Skeletal muscle tissue (tissue), 4 donors: ENCODE data around the gene OSBPL8. TPM values are rescaled to one million over a fixed set of nuclear protein-coding genes. Genes with fewer than 3 reads are reported as not detected.

Experiments used
- H3K27ac ChIP-seq: one replicate; pipeline ENCODE4 v1.7.0; 2013; ENCODE audit warnings: mild to moderate bottlenecking, low read depth, low read length, inconsistent platforms
- H3K27me3 ChIP-seq, 3 donors: one replicate each; pipeline ENCODE4 v1.7.0; 2013; ENCODE audit warnings: low read length in 3 of 3; ENCODE audit not compliant: control insufficient read depth in 3 of 3, insufficient read depth in 3 of 3
- H3K36me3 ChIP-seq, 3 donors: one replicate each; pipeline ENCODE4 v1.7.0; 2013; ENCODE audit warnings: low read length in 3 of 3; ENCODE audit not compliant: control insufficient read depth in 3 of 3, insufficient read depth in 3 of 3
- H3K4me1 ChIP-seq, 3 donors: one replicate each; pipeline ENCODE4 v1.7.0; 2013; ENCODE audit warnings: low read length in 3 of 3, mild to moderate bottlenecking in 3 of 3; ENCODE audit not compliant: control insufficient read depth in 3 of 3, insufficient read depth in 3 of 3
- H3K4me3 ChIP-seq, 3 donors: one replicate each; pipeline ENCODE4 v1.7.0; 2013; ENCODE audit warnings: low read length in 3 of 3
- H3K9ac ChIP-seq, 3 donors: one replicate each; pipeline ENCODE4 v1.7.0; 2013; ENCODE audit warnings: low read length in 3 of 3, mild to moderate bottlenecking in 3 of 3, moderate library complexity in 2 of 3, low read depth in 1 of 3
- H3K9me3 ChIP-seq, 3 donors: one replicate each; pipeline ENCODE4 v1.7.0; 2013; ENCODE audit warnings: low read length in 3 of 3; ENCODE audit not compliant: control insufficient read depth in 3 of 3
- total RNA-seq: library from RNA; depleted of rRNA; stranded (reverse); fragments of >200 nt; gene quantifications from one replicate; pipeline ENCODE4 v1.2.3, GENCODE V29; 2014
- donor health status: Osteomylitis.

The OSBPL8 gene
- total RNA-seq, 1 donor from 2014 or later: 22.4 TPM

DNA sequence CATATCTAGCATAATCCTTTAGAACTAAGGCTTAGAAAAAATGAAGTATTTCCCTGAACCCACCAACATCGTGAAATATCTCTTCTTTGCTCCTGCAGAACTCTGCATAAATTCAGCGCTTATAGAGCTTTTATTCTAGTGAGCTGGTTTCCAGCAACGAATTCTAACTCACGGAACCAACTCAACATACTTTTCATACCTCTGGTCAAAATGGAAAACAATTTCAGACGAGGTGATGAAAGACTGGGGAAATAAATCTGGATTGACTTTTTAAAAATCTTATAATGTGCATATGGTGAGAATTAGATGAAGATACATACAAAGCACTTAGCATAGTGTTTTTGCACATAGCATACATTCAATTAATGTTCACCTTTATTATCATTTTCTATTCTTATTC, 148.8 kb downstream of the OSBPL8 start:
- Histone ChIP-seq H3K27me3 (no peaks in the 10 kb centered on the region), H3K9me3 (no peaks in the 10 kb centered on the region), H3K27ac (no peak overlapping the region), H3K9ac (no peak overlapping the region), H3K4me3 (no peak overlapping the region), H3K4me1 (no peaks in the 10 kb centered on the region), H3K36me3 (peaks cover 0 to 2% (median 0%) of the 10 kb centered on the region in 3 donors)

DNA sequence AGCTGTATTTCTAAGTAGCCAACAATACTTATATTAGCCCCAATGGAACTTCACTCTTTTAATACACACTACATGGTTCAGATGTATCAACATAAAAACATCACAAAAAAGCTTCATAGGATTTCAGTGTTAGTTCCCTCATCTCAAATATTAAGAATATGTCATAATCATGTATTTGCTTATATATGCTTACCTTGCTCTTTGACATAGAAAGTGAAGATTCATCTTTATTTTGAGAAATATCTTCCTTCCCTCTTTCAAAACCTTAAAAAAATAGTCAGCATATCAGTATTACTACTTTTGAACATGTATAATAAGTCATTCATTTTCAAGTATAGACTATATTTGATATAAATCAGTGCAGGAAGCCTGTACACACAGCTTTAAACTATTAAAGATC, 149.2 kb downstream of the OSBPL8 start:
- no peak overlapping the region for H3K4me3 ChIP-seq
- no peaks in the 10 kb centered on the region for H3K9me3 ChIP-seq
- no peak overlapping the region for H3K9ac ChIP-seq
- no peak overlapping the region for H3K27ac ChIP-seq
- no peaks in the 10 kb centered on the region for H3K27me3 ChIP-seq
- no peaks in the 10 kb centered on the region for H3K4me1 ChIP-seq
- H3K36me3 ChIP-seq: peaks cover 0 to 2% (median 0%) of the 10 kb centered on the region in 3 donors

DNA sequence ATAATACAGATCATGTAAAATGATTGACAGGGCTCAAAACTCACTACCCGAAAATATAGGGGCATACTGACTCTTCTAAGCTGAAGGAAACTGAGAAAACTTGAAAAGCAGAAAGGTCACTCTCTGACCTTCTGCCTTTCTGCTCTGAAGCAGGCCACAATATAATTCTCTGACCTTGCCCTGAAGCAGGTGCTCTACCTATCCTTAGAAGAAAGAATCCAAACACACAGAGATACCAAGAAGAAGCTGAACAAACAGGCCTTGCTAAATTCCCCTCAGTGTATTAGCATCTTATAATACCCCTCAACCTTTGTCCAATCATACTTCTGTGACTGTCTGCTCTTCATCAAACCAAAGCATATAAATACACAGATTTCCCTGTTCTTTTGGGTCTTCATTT, 150.5 kb downstream of the OSBPL8 start:
- H3K27me3 ChIP-seq: no peaks in the 10 kb centered on the region
- no peak overlapping the region for H3K4me3 ChIP-seq
- H3K36me3 ChIP-seq: peaks cover 0 to 2% (median 0%) of the 10 kb centered on the region in 3 donors
- no peaks in the 10 kb centered on the region for H3K4me1 ChIP-seq
- H3K9ac ChIP-seq: no peak overlapping the region
- no peaks in the 10 kb centered on the region for H3K9me3 ChIP-seq
- H3K27ac ChIP-seq: no peak overlapping the region

DNA sequence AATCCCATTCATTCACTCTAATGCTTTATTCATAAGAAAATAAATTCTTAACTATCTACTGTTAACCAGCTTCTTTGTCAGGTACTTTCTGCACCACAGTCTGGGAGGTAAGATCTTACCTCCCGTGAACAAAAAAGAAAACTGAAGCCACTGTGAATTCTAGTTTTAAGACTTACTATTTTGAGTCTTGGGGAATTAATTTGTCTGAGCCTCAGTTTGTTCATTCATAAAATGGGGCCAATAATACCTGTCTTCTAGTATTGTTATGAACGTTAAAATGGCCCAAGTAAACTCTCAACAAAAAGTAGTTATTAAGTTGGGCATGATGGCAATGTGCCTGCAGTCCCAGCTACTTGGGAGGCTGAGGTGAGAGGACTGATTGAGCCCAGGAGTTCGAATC, 151.9 kb downstream of the OSBPL8 start:
- H3K9me3 ChIP-seq: no peaks in the 10 kb centered on the region
- no peaks in the 10 kb centered on the region for H3K27me3 ChIP-seq
- H3K36me3 ChIP-seq: peaks cover 0 to 2% (median 0%) of the 10 kb centered on the region in 3 donors
- no peaks in the 10 kb centered on the region for H3K4me1 ChIP-seq
- H3K27ac ChIP-seq: no peak overlapping the region
- H3K4me3 ChIP-seq: no peak overlapping the region
- H3K9ac ChIP-seq: no peak overlapping the region

DNA sequence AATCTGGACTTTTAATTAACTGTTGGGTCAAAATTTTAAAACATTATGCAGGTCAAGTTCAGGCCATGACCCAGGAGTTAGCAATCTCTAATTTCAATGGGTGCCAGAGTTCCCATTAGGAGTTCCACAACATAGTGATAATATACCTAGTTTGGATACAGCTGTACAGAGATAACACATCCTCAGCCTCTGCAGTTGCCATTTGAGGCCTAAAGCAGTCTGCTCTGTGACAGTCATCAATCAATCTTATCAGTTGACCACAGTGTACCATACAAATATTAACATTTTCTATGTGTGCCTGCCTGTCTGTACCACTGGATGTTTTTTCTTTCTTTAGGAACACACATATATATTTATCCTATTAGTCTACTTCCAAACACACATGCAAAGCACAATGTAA, 157.3 kb downstream of the OSBPL8 start:
- Histone ChIP-seq H3K36me3 (peaks cover 0 to 10% (median 6%) of the 10 kb centered on the region in 3 donors), H3K27me3 (no peaks in the 10 kb centered on the region), H3K9me3 (no peaks in the 10 kb centered on the region), H3K4me1 (no peaks in the 10 kb centered on the region), H3K9ac (no peak overlapping the region), H3K4me3 (no peak overlapping the region), H3K27ac (no peak overlapping the region)

DNA sequence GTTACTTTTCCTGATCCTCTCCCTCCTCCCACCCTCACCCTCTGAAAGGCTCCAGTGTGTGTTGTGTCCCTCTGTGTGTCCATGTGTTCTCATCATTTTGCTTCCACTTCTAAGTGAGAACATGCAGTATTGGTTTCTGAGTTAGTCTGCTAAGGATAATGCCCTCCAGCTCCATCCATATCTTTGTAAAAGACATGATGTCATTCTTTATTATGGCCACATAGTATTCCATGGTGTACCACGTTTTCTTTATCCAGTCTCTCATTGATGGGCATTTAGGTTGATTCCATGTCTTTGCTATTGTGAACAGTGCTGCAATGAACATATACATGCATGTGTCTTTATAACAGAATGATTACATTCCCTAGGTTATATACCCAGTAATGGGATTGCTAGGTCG, 159.4 kb downstream of the OSBPL8 start:
- H3K4me3 ChIP-seq: no peak overlapping the region
- no peaks in the 10 kb centered on the region for H3K4me1 ChIP-seq
- no peak overlapping the region for H3K9ac ChIP-seq
- H3K9me3 ChIP-seq: no peaks in the 10 kb centered on the region
- H3K36me3 ChIP-seq: peaks cover 0 to 15% (median 4%) of the 10 kb centered on the region in 3 donors
- H3K27me3 ChIP-seq: no peaks in the 10 kb centered on the region
- H3K27ac ChIP-seq: no peak overlapping the region

DNA sequence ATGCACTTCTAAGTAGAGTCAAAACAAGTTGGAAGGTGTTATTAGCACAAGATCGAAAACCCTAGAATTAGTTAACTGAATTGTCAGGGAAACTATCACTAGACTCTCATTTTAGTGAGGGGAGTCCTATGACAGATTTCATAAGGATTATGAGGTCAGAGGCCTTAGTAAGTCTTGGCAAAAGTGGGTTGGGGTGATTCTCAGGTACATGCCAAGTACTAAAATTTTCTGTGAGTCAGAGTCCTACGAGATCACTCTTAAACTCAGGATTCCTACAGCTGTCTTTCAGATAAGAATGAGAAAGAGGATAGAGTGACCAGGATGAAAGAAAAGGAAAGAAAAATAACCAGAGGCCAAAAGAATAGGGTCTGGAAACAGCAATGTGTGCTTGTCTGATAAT, 160.5 kb downstream of the OSBPL8 start:
- Histone ChIP-seq H3K9me3 (no peaks in the 10 kb centered on the region), H3K27me3 (no peaks in the 10 kb centered on the region), H3K4me1 (no peaks in the 10 kb centered on the region), H3K36me3 (peaks cover 0 to 15% (median 4%) of the 10 kb centered on the region in 3 donors), H3K4me3 (no peak overlapping the region), H3K27ac (no peak overlapping the region), H3K9ac (no peak overlapping the region)

DNA sequence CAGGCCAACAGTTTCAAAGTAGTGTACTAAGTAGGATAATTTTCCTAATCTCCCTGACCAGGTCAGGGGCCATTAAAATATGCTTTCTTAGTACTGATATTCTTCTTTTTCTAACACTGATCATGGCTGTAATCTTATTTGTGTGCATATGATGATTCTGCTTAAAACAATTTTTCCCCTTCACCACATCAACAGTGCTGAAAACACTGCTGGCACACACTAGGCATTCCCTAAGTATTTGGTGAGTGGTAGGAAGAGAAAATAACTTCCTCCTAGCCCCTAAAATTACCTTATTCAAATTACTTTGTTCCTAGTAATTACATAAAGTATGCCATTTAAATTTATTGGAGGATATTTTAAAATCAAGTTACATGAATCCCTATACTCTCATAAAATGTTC, 161.5 kb downstream of the OSBPL8 start:
- Histone ChIP-seq H3K27me3 (no peaks in the 10 kb centered on the region), H3K4me1 (no peaks in the 10 kb centered on the region), H3K36me3 (peaks cover 0 to 15% (median 4%) of the 10 kb centered on the region in 3 donors), H3K9ac (no peak overlapping the region), H3K27ac (no peak overlapping the region), H3K9me3 (no peaks in the 10 kb centered on the region), H3K4me3 (no peak overlapping the region)

DNA sequence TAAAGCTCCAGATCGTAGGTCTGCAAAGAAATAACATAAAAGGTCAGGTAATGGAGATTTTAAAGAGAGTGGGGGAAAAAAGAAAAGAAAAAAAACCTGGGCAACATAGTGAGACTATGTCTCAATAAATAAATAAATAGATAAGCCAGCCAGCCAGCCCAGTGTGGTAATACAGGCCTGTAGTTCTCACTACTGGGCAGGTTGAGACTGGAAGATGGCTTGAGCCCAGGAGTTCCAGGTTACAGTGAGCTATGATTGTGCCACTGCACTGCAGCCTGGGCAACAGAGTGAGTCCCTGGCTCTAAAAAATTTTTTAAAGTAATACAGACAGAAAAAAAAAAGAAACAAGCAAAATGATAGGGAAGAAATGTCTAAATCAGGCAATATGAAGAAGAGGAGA, 168.1 kb downstream of the OSBPL8 start:
- Histone ChIP-seq H3K36me3 (peaks cover 8 to 19% (median 18%) of the 10 kb centered on the region in 3 donors), H3K27me3 (no peaks in the 10 kb centered on the region), H3K9ac (no peak overlapping the region), H3K4me1 (no peaks in the 10 kb centered on the region), H3K4me3 (no peak overlapping the region), H3K9me3 (no peaks in the 10 kb centered on the region), H3K27ac (no peak overlapping the region)

DNA sequence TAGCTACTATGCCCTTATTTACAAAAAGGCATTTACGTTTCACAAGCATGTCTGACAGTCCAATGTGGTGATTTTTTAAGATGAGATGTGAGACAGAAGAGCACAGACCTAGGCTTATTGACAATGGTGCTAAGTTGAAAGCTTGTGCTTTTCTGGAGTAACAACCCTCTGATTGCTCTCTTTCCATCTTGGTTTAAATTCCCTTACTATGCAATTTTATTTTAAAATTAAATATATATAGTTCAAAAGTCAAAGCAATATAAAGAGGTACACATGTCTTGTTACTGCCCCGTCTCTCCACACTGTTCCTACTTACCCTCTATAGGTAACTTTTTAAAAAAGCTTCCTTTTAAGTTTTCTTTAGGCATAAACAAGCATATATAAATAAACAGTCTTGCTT, 172.0 kb downstream of the OSBPL8 start:
- Histone ChIP-seq H3K9me3 (no peaks in the 10 kb centered on the region), H3K4me3 (no peak overlapping the region), H3K27ac (no peak overlapping the region), H3K9ac (no peak overlapping the region), H3K4me1 (no peaks in the 10 kb centered on the region), H3K36me3 (peaks cover 8 to 22% (median 18%) of the 10 kb centered on the region in 3 donors), H3K27me3 (no peaks in the 10 kb centered on the region)

DNA sequence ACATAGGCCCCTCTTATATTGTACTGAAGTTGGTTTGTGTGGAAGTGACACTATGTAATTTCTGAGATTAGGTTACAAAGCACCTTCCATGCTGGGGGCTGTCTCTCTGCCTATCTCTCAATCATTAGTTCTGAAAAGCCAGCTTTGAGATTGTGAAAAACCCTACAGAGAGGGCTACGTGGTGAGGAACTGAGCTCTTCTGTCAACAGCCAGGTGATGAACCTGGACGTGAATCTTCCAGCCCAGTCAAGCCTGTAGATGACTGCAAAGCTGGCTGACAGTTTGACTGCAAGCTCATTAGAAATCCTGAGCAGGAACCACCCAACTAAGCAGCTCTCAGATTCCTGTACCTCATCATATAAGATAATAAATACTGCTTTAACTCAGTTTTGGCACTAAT, 175.0 kb downstream of the OSBPL8 start:
- Histone ChIP-seq H3K27ac (no peak overlapping the region), H3K4me1 (no peaks in the 10 kb centered on the region), H3K27me3 (no peaks in the 10 kb centered on the region), H3K9me3 (no peaks in the 10 kb centered on the region), H3K36me3 (peaks cover 8 to 19% (median 9%) of the 10 kb centered on the region in 3 donors), H3K4me3 (no peak overlapping the region), H3K9ac (no peak overlapping the region)
